ENCODE data around the gene EEFSEC.

DNA sequence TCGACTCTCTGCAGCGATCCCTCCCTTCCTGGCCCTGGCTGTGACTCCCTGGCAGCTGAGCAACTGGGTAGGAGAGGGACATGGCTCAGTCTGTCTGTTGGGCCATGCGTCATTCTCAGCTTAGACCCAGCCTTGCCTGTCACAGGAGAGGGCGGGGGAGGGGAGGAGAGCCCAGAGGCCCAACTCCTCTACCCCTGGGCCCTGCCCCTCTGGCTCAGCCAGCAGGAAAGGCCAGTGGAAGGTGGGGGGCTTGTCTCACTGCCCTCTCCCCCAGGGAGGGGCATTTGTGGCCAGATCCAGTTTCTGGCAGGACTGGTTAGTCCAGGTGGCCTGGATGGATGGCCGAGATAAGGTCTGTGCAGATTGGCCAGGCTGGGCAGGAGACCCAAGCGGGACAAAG lies 281.8 kb downstream of the EEFSEC start:
- TF ChIP-seq, protein P1, sequence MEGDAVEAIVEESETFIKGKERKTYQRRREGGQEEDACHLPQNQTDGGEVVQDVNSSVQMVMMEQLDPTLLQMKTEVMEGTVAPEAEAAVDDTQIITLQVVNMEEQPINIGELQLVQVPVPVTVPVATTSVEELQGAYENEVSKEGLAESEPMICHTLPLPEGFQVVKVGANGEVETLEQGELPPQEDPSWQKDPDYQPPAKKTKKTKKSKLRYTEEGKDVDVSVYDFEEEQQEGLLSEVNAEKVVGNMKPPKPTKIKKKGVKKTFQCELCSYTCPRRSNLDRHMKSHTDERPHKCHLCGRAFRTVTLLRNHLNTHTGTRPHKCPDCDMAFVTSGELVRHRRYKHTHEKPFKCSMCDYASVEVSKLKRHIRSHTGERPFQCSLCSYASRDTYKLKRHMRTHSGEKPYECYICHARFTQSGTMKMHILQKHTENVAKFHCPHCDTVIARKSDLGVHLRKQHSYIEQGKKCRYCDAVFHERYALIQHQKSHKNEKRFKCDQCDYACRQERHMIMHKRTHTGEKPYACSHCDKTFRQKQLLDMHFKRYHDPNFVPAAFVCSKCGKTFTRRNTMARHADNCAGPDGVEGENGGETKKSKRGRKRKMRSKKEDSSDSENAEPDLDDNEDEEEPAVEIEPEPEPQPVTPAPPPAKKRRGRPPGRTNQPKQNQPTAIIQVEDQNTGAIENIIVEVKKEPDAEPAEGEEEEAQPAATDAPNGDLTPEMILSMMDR (IDR thresholded peaks at IDR 0.05): no peak
- TF ChIP-seq POLR2AphosphoS5 (IDR thresholded peaks at IDR 0.05) (no peak), POLR2A (IDR thresholded peaks at IDR 0.05; ENCODE audit: low read depth) (no peak)
